Measurements from ENCODE around the gene PRAMEF12.
"Not testable (repeated sequence)": the region's sequence is repeated elsewhere in the genome, so short reads cannot be mapped to it uniquely, and the experiment has no call there.

PRAMEF12 gene

DNA sequence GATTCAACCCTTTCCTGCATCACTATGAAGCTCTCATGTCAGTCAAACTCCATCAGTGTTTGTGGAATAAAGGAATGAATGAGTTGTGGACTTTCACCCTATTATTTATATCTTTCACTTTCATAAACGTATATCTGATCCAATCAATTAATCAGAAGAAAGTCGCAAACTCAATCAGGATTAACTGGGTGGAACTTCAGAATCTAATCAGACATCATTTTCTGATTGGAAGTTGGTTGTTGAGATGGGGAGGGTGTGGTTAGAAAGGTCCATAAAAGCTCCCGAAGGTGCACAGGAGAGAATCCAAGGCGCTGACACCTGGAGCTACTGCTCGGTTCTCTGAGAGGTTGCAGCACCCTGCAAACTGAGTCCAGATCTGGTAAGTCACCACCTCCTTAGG is at the start of gene PRAMEF12:
Gene PRAMEF12 (plus strand): TSS at position 301 of the 400 bp plus-strand sequence. CDS start 1,130 bp downstream, outside the sequence.
- TF ChIP-seq Cebpa-rat (IDR thresholded peaks at IDR 0.05), result no peak
- Histone ChIP-seq H3K9me3 (replicated peaks in 1 of 11) (peaks cover 0 to 3% (median 0%) of the 10 kb centered on the region in 11 experiments; a peak in 1 of 22 replicates), H3K36me3 (no peaks in the 10 kb centered on the region), H4K20me1 (no peaks in the 10 kb centered on the region), H3K4me2 (no peak within 1 kb of the TSS), H3K4me1 (no peaks in the 10 kb centered on the region), H3K27ac (no peak within 1 kb of the TSS), H3K4me3 (no peak within 1 kb of the TSS), H3K27me3 (no peaks in the 10 kb centered on the region), H3K9ac (no peak within 1 kb of the TSS)

DNA sequence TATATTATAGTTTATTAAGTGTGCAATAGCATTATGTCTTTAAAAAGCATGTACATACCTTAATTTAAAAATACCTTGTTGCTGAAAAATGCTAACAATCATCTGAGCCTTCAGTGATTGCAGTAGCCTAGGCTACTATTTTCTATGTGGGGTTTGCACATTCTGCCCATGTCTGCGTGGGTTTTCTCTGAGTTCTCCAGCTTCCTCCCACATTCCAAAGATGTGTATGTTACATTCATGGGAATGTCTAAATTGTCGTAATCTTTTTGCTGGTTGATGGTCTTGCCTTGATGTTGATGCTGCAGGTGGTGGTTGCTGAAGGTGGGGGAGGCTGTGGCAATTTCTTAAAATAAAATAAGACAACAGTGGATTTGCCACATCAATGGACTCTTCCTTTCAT is 45.1 kb upstream of the PRAMEF12 start:
- no peak overlapping the region for H3K27ac ChIP-seq
- no peak for TF ChIP-seq Cebpa-rat (IDR thresholded peaks at IDR 0.05)
- H3K9me3 ChIP-seq (replicated peaks in 1 of 11), result peaks cover 41 to 53% (median 50%) of the 10 kb centered on the region in 11 experiments
- H4K20me1 ChIP-seq, result no peaks in the 10 kb centered on the region
- no peaks in the 10 kb centered on the region for H3K36me3 ChIP-seq
- H3K4me1 ChIP-seq, result no peaks in the 10 kb centered on the region
- H3K9ac ChIP-seq, result no peak overlapping the region
- no peak overlapping the region for H3K4me3 ChIP-seq
- no peak overlapping the region for H3K4me2 ChIP-seq
- H3K27me3 ChIP-seq, result no peaks in the 10 kb centered on the region

DNA sequence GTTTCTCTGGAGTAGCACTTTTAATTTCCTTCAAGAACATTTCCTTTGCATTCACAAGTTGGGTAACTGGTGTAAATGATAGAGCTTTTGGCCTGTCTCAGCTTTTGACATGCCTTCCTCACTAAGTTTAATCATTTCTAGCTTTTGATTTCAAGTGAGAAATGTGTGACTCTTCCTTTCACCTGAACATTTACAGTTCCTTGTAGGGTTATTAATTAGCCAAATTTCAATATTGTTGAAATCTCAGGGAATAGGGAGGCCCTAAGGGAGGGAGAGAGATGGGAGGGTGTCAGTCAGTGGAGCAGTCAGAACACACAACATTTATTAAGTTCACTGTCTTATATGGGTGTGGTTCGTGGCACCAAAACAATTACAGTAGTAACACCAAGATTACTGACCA is 43.4 kb upstream of the PRAMEF12 start:
- Histone ChIP-seq H3K4me3 (no peak overlapping the region), H4K20me1 (no peaks in the 10 kb centered on the region), H3K4me1 (no peaks in the 10 kb centered on the region), H3K9ac (no peak overlapping the region), H3K27me3 (no peaks in the 10 kb centered on the region), H3K9me3 (replicated peaks in 1 of 11) (peaks cover 41 to 63% (median 50%) of the 10 kb centered on the region in 11 experiments), H3K4me2 (no peak overlapping the region), H3K27ac (no peak overlapping the region), H3K36me3 (no peaks in the 10 kb centered on the region)
- no peak for TF ChIP-seq Cebpa-rat (IDR thresholded peaks at IDR 0.05)

DNA sequence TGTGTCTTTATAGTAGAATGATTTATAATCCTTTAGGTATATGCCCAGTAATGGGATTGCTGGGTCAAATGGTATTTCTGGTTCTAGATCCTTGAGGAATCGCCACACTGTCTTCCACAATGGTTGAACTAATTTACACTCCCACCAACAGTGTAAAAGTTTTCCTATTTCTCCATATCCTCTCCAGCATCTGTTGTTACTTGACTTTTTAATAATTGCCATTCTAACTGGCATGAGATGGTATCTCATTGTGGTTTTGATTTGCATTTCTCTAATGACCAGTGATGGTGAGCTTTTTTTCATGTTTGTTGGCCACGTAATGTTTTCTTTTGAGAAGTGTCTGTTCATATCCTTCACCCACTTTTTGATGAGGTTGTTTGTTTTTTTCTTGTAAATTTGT is 42.5 kb upstream of the PRAMEF12 start:
- not testable (repeated sequence) for H3K27me3 ChIP-seq, H3K36me3 ChIP-seq, H3K4me1 ChIP-seq, H3K9ac ChIP-seq, H3K4me3 ChIP-seq, H3K4me2 ChIP-seq, H3K27ac ChIP-seq, H4K20me1 ChIP-seq
- peaks cover 41 to 63% (median 50%) of the 10 kb centered on the region in 11 experiments for H3K9me3 ChIP-seq (replicated peaks in 1 of 11)

DNA sequence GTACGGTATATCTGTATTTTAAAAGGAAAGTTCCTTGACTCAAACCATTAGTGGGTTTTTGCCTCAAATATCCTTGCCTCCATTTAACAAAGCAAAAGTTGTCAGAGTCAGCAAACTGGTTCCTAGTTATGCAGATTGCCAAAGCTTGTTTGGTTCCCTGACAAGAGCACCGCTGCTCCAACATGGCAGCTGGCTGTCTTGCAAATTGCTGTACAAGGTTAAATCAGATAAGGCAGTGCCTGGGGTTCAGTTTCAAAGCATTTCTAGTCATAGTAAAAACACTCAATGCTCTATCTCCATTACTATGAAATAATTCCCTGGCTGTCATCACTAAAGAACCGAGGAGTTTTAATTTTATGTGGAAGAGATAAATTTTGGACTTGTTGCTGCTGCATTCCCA is 38.9 kb upstream of the PRAMEF12 start:
- H3K4me3 ChIP-seq, result no peak overlapping the region
- H3K4me2 ChIP-seq, result no peak overlapping the region
- no peak for TF ChIP-seq Cebpa-rat (IDR thresholded peaks at IDR 0.05)
- no peak overlapping the region for H3K9ac ChIP-seq
- H3K36me3 ChIP-seq, result no peaks in the 10 kb centered on the region
- H3K4me1 ChIP-seq, result no peaks in the 10 kb centered on the region; a peak in 1 of 20 replicates
- no peaks in the 10 kb centered on the region for H4K20me1 ChIP-seq
- H3K27ac ChIP-seq, result no peak overlapping the region
- no peaks in the 10 kb centered on the region for H3K27me3 ChIP-seq
- H3K9me3 ChIP-seq (replicated peaks in 1 of 11), result peaks cover 27 to 54% (median 37%) of the 10 kb centered on the region in 11 experiments

DNA sequence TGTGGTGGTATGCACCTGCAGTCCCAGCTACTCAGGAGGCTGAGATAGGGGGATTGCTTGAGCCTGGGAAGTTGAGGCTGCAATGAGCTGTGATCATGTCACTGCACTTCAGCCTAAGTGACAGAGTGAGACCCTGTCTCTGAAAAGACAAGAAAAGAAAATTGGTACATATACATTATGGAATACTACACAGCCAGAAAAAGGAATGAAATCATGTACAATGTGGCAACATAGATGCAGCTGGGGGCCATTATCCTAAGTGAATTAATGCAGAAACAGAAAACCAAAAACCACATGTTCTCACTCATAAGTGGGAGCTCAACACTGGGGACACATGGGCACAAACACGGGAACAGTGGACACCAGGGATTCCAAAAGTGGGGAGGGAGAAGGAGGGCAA is 34.6 kb upstream of the PRAMEF12 start:
- H3K27ac ChIP-seq, result no peak overlapping the region
- H3K9me3 ChIP-seq (replicated peaks in 1 of 11), result peaks cover 0 to 25% (median 8%) of the 10 kb centered on the region in 11 experiments; a peak in 11 of 22 replicates
- no peak overlapping the region for H3K9ac ChIP-seq
- H4K20me1 ChIP-seq, result no peaks in the 10 kb centered on the region
- H3K4me3 ChIP-seq, result no peak overlapping the region
- H3K4me1 ChIP-seq, result no peaks in the 10 kb centered on the region; a peak in 1 of 20 replicates
- no peaks in the 10 kb centered on the region for H3K36me3 ChIP-seq
- TF ChIP-seq Cebpa-rat (IDR thresholded peaks at IDR 0.05), result no peak
- no peak overlapping the region for H3K4me2 ChIP-seq
- H3K27me3 ChIP-seq, result no peaks in the 10 kb centered on the region

DNA sequence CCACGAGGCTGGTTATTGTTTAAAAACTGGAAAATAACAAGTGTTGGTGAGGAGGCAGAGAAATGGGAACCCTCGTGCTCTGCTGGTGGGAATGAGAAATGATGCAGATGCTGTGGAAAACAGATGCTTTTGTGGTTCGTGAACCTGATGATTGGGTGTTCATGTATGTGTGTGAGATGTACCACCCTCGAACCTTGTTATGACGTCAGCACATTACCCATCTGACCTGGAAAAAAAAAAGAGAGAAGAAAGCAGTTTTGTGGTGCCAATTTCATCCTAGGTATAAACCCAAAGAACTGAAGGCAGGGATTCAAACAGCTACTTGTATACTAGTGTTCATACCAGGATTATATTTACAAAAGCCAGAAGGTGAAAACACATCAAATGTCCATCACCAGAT is 33.9 kb upstream of the PRAMEF12 start:
- no peak overlapping the region for H3K27ac ChIP-seq
- H3K4me1 ChIP-seq, result no peaks in the 10 kb centered on the region; a peak in 1 of 20 replicates
- peaks cover 0 to 21% (median 8%) of the 10 kb centered on the region in 11 experiments; a peak in 10 of 22 replicates for H3K9me3 ChIP-seq (replicated peaks in 1 of 11)
- TF ChIP-seq Cebpa-rat (IDR thresholded peaks at IDR 0.05), result no peak
- H3K27me3 ChIP-seq, result no peaks in the 10 kb centered on the region
- H3K4me3 ChIP-seq, result no peak overlapping the region
- no peak overlapping the region for H3K9ac ChIP-seq
- no peaks in the 10 kb centered on the region for H4K20me1 ChIP-seq
- H3K4me2 ChIP-seq, result no peak overlapping the region
- no peaks in the 10 kb centered on the region for H3K36me3 ChIP-seq

DNA sequence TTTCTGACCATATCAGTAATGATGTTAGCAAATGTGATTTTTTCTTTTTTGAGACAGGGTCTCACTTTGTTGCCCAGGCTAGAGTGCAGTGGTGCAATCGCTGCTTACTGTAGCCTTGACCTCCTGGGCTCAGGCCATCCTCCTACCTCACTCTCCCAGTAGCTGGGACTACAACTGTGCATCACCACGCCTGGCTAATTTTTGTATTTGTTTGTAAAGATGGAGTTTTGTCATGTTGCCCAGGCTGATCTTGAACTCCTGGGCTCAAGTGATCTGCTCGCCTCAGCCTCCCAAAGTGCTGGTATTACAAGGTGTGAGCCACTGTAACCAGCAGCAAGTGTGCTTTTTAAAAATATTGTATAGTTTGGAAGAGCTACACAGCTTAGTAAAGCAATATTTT is 31.6 kb upstream of the PRAMEF12 start:
- Histone ChIP-seq H3K27me3 (no peaks in the 10 kb centered on the region), H3K36me3 (no peaks in the 10 kb centered on the region), H3K9me3 (replicated peaks in 1 of 11) (peaks cover 0 to 14% (median 8%) of the 10 kb centered on the region in 11 experiments; a peak in 11 of 22 replicates), H4K20me1 (no peaks in the 10 kb centered on the region), H3K9ac (no peak overlapping the region), H3K4me3 (no peak overlapping the region), H3K27ac (no peak overlapping the region), H3K4me2 (no peak overlapping the region), H3K4me1 (no peaks in the 10 kb centered on the region; a peak in 1 of 20 replicates)
- no peak for TF ChIP-seq Cebpa-rat (IDR thresholded peaks at IDR 0.05)

DNA sequence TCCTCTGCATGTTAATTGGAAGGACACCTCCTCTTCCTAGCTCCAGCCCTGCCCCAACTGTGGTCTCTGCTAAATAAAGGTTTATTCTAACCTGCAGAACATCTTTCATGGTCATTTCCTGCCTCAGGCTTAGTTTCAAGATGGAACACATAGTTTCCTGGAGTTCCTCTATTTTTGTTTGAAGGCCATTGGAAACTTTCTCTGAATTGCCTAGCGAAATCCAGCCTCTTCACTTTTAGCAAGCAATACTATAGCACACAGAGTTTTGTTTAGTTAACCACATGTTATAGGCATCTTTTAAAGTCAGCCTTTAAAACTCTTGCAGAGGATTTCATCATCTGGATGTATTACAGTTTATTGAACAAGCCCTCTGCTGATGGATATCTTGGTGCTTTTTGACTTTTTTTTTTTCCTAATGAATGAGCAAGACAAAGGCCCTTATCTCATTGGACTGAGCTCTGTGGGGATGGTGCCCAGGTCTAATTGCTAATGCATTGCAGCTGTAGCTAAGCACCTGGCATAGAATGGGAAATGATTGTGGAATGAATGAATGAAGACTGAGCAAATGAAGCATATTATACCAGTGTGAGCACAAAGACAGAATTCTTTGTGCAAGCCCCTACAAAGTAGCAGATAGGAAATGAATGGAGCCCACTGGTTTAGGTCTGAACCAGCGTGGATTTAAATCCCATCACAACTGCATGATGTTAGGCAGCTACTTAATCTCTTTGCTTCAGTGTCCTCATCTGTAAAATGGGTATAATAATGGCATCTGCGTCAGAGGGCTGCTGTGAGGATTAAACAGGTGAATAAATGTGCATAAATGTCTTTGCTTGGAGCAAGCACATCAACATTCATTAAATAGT is 28.2 kb upstream of the PRAMEF12 start:
- 0 out of 22 replicates have a peak, but pooled peaks cover 0 to 4% (median 0%) of the 10 kb centered on the region in 11 experiments for H3K36me3 ChIP-seq

DNA sequence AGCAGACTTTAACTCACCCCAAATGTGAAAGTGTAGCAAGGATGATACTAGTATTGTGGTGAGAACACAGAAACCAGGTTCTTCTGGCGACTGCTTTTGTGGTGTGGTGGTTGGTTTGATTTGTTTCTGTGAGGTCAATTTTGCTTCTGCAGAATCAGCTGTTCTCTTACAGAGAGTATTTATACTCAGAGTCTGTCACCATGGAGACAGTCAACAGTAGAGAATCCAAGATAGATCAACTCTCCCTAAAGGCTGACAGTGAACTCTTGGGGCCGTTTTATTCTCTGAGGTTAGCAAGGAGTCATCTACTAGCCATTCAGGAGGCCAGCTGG is 27.6 kb upstream of the PRAMEF12 start, which contains the start of gene CFAP107:
Gene CFAP107 (plus strand): TSS at position 209 of the 332 bp plus-strand sequence. CDS start 231 bp downstream, outside the sequence.
- H3K9ac ChIP-seq, result no peak within 1 kb of the TSS
- H3K27ac ChIP-seq, result no peak within 1 kb of the TSS
- H3K9me3 ChIP-seq (replicated peaks in 1 of 11), result peaks cover 35 to 41% (median 37%) of the 10 kb centered on the region in 11 experiments
- H3K4me3 ChIP-seq, result no peak within 1 kb of the TSS
- no peaks in the 10 kb centered on the region for H3K4me1 ChIP-seq
- no peak within 1 kb of the TSS for H3K4me2 ChIP-seq
- H3K36me3 ChIP-seq, result 0 out of 22 replicates have a peak, but pooled peaks cover 0 to 4% (median 0%) of the 10 kb centered on the region in 11 experiments
- no peaks in the 10 kb centered on the region for H4K20me1 ChIP-seq
- no peak for TF ChIP-seq Cebpa-rat (IDR thresholded peaks at IDR 0.05)
- H3K27me3 ChIP-seq, result no peaks in the 10 kb centered on the region

More for the DNA sequence above, 28.2 kb upstream of the PRAMEF12 start:
- H3K4me2 ChIP-seq, result no peak overlapping the region
- no peaks in the 10 kb centered on the region for H4K20me1 ChIP-seq
- H3K27ac ChIP-seq, result no peak overlapping the region
- H3K9ac ChIP-seq, result no peak overlapping the region
- no peaks in the 10 kb centered on the region for H3K4me1 ChIP-seq
- no peak overlapping the region for H3K4me3 ChIP-seq
- TF ChIP-seq Cebpa-rat (IDR thresholded peaks at IDR 0.05), result no peak
- no peaks in the 10 kb centered on the region for H3K27me3 ChIP-seq
- H3K9me3 ChIP-seq (replicated peaks in 1 of 11), result peaks cover 32 to 38% (median 33%) of the 10 kb centered on the region in 11 experiments
